Urinary bladder (tissue), 4 donors: ENCODE data around the gene GCGR. TPM values are rescaled to one million over a fixed set of nuclear protein-coding genes. Genes with fewer than 3 reads are reported as not detected.
"Not testable (repeated sequence)": the region's sequence is repeated elsewhere in the genome, so short reads cannot be mapped to it uniquely, and the experiment has no call there.

Source experiments
- DNase-seq: peaks from one replicate; pipeline ENCODE4 v3.0.0-alpha.2; 2015; ENCODE audit errors: extremely low spot score
- H3K27ac ChIP-seq: one replicate; pipeline ENCODE4 v1.5.1; 2013; ENCODE audit warnings: low read depth, mild to moderate bottlenecking, moderate library complexity
- H3K36me3 ChIP-seq: one replicate; pipeline ENCODE4 v1.6.1; 2013; ENCODE audit warnings: mild to moderate bottlenecking, moderate library complexity; ENCODE audit not compliant: insufficient read depth
- H3K4me1 ChIP-seq: one replicate; pipeline ENCODE4 v1.6.1; 2013; ENCODE audit warnings: mild to moderate bottlenecking, moderate library complexity; ENCODE audit not compliant: insufficient read depth
- H3K4me3 ChIP-seq: one replicate; pipeline ENCODE4 v1.5.1; 2013; ENCODE audit warnings: low read depth, low read length
- WGBS: extraction: QIAGEN DNeasy Blood & Tissue Kit; methylation state at CpG from one replicate; pipeline ENCODE4 v1.1.7; 2013; 5-methylcytosine and 5-hydroxymethylcytosine counted together
- polyA plus RNA-seq: library from polyadenylated mRNA; stranded (reverse); fragments of 200-250 nt; gene quantifications from one replicate; pipeline ENCODE4 v1.2.3, GENCODE V29; 2013
- total RNA-seq: library from RNA; depleted of rRNA; stranded (reverse); fragments of >200 nt; gene quantifications from one replicate; pipeline ENCODE4 v1.2.3, GENCODE V29; 2014
- donor health status: healthy with polysubstance abuse.
- donor health status: healthy.

Gene GCGR
- total and polyA plus RNA-seq, 2 donors, result 0.16 TPM; not detected in 1

DNA sequence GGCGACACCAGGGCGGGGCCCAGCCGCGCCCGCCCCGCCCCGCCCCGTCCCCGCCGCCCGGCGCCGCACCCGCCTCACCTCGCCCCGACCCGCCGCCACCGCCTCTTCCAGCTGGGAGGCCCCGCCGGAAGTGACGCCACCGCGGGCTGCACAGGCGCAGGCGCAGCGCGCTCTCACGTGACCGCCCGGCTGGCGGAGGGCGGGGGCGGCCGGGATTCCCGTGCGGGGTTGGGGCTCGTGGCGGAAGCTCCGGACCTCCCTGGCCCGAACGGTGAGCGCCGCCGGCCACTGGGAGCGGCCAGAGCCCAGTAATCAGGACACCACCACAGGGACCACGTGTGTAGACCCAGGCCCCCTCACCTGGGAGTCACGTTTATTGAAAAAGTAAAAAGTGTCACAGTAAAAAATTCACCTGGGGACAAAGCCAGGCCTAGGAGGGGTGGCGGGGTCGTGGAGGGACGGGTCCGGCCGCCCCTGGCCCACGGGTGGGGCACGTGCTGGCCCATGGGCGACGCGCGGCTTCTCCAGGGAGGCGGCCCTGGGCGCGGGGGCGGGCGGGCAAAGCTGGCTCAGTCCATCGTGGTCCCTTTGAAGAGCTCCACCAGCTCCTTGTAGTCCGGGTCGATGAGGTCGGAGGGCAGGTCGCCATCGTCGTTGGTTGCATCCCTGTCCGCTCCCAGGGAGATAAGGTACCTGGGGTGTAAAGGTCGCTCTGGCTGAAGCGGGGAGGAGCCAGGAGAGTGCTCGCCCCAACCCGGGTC lies 29.4 kb downstream of the GCGR start, which contains the start of gene MCRIP1:
Gene MCRIP1 (minus strand): TSS at position 132 of the 761 bp plus-strand sequence. CDS start 8,785 bp downstream, outside the sequence.
- 1% methylated on average over 70 of the region's 76 CpGs for WGBS
- peak within 1 kb of the TSS; percentile 88 for H3K4me3 ChIP-seq
- H3K36me3 ChIP-seq, result no peaks in the 10 kb centered on the region
- H3K27ac ChIP-seq, result peak within 1 kb of the TSS; percentile 79
- H3K4me1 ChIP-seq, result no peaks in the 10 kb centered on the region
- peak; percentile 50 for DNase-seq

- no peaks in the 10 kb centered on the region for H3K36me3 ChIP-seq
- no peak overlapping the region for H3K27ac ChIP-seq
- no peaks in the 10 kb centered on the region for H3K4me1 ChIP-seq
- DNase-seq, result no peak
- H3K4me3 ChIP-seq, result peak overlapping the region; percentile 88
- 81% methylated on average over 31 of the region's 31 CpGs for WGBS
These were observed 30.2 kb downstream of the GCGR start for GRCh38 chr17:81833921-81834830.

DNA sequence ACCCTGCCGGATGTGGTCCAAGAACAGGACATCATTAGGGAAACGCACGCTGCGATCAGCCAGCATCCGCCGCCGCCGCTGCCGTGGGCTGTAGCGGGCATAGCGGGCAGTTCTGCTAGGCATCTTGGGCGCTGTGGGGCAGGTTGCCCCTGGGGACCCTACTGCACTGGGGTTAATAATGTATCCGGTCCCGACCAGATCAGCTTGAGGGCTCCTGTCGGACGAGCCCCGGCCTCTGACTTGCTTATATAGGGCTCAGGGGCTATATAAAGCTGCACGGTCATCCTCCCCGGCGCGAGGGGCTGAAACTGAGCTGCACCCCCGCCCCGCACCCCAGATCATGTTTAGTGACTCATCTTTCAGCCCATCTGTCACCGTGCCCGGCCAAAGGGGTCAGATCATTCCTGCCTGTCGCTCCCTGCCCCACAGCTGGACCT lies 30.9 kb downstream of the GCGR start, which contains the start of gene PPP1R27:
Gene PPP1R27 (minus strand): TSS at position 220 of the 437 bp plus-strand sequence. CDS start 97 bp downstream, at position 123.
- WGBS, result 91% methylated on average over 26 of the region's 26 CpGs
- DNase-seq, result no peak
- Histone ChIP-seq H3K36me3 (no peaks in the 10 kb centered on the region), H3K4me3 (peak within 1 kb of the TSS; percentile 88), H3K27ac (no peak within 1 kb of the TSS), H3K4me1 (no peaks in the 10 kb centered on the region)

GRCh38 chr17:81837641-81838040 lies 33.7 kb downstream of the GCGR start:
- DNase-seq, result no peak
- no peak overlapping the region for H3K4me3 ChIP-seq
- no peaks in the 10 kb centered on the region for H3K36me3 ChIP-seq
- H3K4me1 ChIP-seq, result no peaks in the 10 kb centered on the region
- WGBS, result 79% methylated on average over 9 of the region's 9 CpGs
- no peak overlapping the region for H3K27ac ChIP-seq

GRCh38 chr17:81838753-81839255 lies 34.9 kb downstream of the GCGR start:
- H3K36me3 ChIP-seq, result no peaks in the 10 kb centered on the region
- no peak overlapping the region for H3K27ac ChIP-seq
- no peak overlapping the region for H3K4me3 ChIP-seq
- DNase-seq, result no peak
- 36% methylated on average over 17 of the region's 17 CpGs for WGBS
- H3K4me1 ChIP-seq, result no peaks in the 10 kb centered on the region

GRCh38 chr17:81839301-81839700 lies 35.4 kb downstream of the GCGR start:
- H3K4me3 ChIP-seq, result no peak overlapping the region

GRCh38 chr17:81840059-81840458 lies 36.1 kb downstream of the GCGR start:
- DNase-seq, H3K4me3 ChIP-seq, H3K27ac ChIP-seq, H3K36me3 ChIP-seq, H3K4me1 ChIP-seq: not testable (repeated sequence)
- WGBS, result 94% methylated on average over 5 of the region's 5 CpGs

More at GRCh38 chr17:81839301-81839700, 35.4 kb downstream of the GCGR start:
- no peaks in the 10 kb centered on the region for H3K36me3 ChIP-seq
- WGBS, result 75% methylated on average over 15 of the region's 15 CpGs
- H3K4me1 ChIP-seq, result no peaks in the 10 kb centered on the region
- no peak for DNase-seq
- no peak overlapping the region for H3K27ac ChIP-seq

GRCh38 chr17:81840826-81841778 lies 37.2 kb downstream of the GCGR start:
- H3K4me1 ChIP-seq, result no peaks in the 10 kb centered on the region
- no peak for DNase-seq
- peak overlapping the region; percentile 43 for H3K27ac ChIP-seq
- WGBS, result 71% methylated on average over 40 of the region's 40 CpGs
- H3K36me3 ChIP-seq, result peaks cover 5% of the 10 kb centered on the region
- H3K4me3 ChIP-seq, result no peak overlapping the region

GRCh38 chr17:81841866-81842265 lies 37.9 kb downstream of the GCGR start:
- 81% methylated on average over 15 of the region's 15 CpGs for WGBS
- no peak overlapping the region for H3K4me3 ChIP-seq
- no peak for DNase-seq
- peaks cover 5% of the 10 kb centered on the region for H3K36me3 ChIP-seq
- H3K27ac ChIP-seq, result peak overlapping the region; percentile 43
- no peaks in the 10 kb centered on the region for H3K4me1 ChIP-seq

GRCh38 chr17:81842378-81842724 lies 38.4 kb downstream of the GCGR start:
- Histone ChIP-seq H3K27ac (no peak overlapping the region), H3K4me1 (no peaks in the 10 kb centered on the region), H3K36me3 (peaks cover 5% of the 10 kb centered on the region), H3K4me3 (no peak overlapping the region)
- WGBS, result 93% methylated on average over 11 of the region's 11 CpGs
- no peak for DNase-seq

DNA sequence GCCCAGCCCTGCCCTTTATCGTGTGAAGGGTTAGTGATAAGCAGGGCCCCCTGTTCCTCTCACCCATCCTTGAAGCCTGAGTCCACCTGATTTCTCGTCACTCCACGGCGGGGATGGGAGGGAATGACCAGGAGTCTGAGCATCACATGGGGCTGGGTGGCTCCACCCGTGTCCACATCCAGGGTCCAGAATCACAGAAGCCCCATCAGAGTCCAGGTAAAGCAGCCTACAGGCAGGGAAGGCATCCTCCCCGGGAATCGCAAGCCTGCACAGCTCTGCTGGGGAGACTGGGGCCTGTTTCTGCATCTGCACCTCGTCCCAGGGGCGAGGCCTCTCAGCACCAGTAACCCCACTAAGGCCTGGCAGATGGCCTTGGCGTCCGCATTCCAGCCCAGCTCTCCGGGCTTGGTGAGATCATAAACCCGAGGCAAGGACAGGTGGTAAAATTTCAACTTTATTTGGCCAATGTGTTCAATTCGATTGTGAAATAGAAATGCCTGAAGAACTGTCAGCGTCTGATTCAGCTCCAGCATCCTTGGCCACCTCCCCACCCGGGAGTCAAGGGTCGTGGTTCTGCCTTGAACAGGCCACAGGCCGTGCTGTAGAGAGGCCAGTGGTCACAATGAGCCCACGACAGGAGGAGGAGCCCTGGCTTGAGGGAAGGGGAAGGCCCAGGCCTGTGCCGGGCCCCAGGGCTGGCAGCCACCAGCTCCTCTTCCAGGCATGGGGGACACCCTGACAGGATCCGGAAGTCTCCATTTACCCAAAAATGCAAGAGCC lies 39.0 kb downstream of the GCGR start:
- H3K4me3 ChIP-seq, result no peak overlapping the region
- no peaks in the 10 kb centered on the region for H3K4me1 ChIP-seq
- DNase-seq, result no peak
- H3K27ac ChIP-seq, result no peak overlapping the region
- WGBS, result 76% methylated on average over 21 of the region's 21 CpGs
- H3K36me3 ChIP-seq, result peaks cover 5% of the 10 kb centered on the region

- no peak overlapping the region for H3K4me3 ChIP-seq
- no peak for DNase-seq
- WGBS, result 89% methylated on average over 30 of the region's 30 CpGs
- H3K4me1 ChIP-seq, result no peaks in the 10 kb centered on the region
- H3K27ac ChIP-seq, result no peak overlapping the region
- peaks cover 5% of the 10 kb centered on the region for H3K36me3 ChIP-seq
These were observed 39.9 kb downstream of the GCGR start for GRCh38 chr17:81843713-81844326.
